K562 (cell line): Measurements from ENCODE around the gene WDHD1. TPM values are rescaled to one million over a fixed set of nuclear protein-coding genes. Genes with fewer than 3 reads are reported as not detected.

ENCODE experiments used
- ATAC-seq: fragments of 200-7000 bp; cut with Tn5 transposase; 3 replicates; pipeline ENCODE4 v1.9.1; 2020; ENCODE audit warnings: moderate library complexity
- BruUV-seq: library from RNA; stranded (reverse); fragments of 400-500 nt; replicated peaks from 2 replicates; lab custom pipeline; 2021; lab: Mats Ljungman, UMichigan
- CTCF ChIA-PET: fragments of 300-600 bp; formaldehyde crosslinking; extraction: SDS; loops from one replicate; lab custom pipeline; 2021; ENCODE audit warnings: low intra/inter-chr PET ratio; lab: Yijun Ruan, JAX
- POLR2A ChIA-PET: fragments of 300-600, 350-650 bp; sonication (Branson Sonifier 250); formaldehyde crosslinking; extraction: SDS; loops from one replicate; lab custom pipeline; 2021; ENCODE audit warnings: antibody characterized with exemption, inconsistent platforms; lab: Yijun Ruan, JAX
- DNase-seq, 4 experiments: peaks; one replicate each; pipeline versions ENCODE4 v3.0.0 to v3.0.0-alpha.2; 2011 to 2018; ENCODE audit warnings: low spot score in 3 of 4, mixed read lengths in 3 of 4; ENCODE audit errors: extremely low read depth in 1 of 4
- FAIRE-seq: peaks from 2 replicates; lab custom pipeline; 2011; peaks lifted over from hg19 to GRCh38; lab: Jason Lieb, UNC
- H2AFZ ChIP-seq: 2 replicates; pipeline ENCODE4 v1.6.0; 2011; ENCODE audit warnings: low read depth, low read length, control low read depth, inconsistent platforms
- H3K27ac ChIP-seq: fragments of 200-600 bp; 3 replicates; pipeline ENCODE4 v1.8.0; 2011; ENCODE audit warnings: low read depth, mild to moderate bottlenecking, control low read depth, inconsistent platforms, low read length, moderate library complexity, mixed read lengths; ENCODE audit errors: extremely low read depth
- H3K27me3 ChIP-seq, 2 experiments: fragments of 300-600 bp in 1 of 2; 2 replicates in 1 of 2; 3 replicates in 1 of 2; pipeline versions ENCODE4 v1.6.0 to v1.8.0; 2011; ENCODE audit warnings: inconsistent platforms in 2 of 2, low read length in 2 of 2, mild to moderate bottlenecking in 1 of 2, mixed read lengths in 1 of 2, moderate library complexity in 1 of 2; ENCODE audit not compliant: control insufficient read depth in 2 of 2, insufficient read depth in 2 of 2
- H3K36me3 ChIP-seq: fragments of 300-600 bp; 3 replicates; pipeline ENCODE4 v1.8.0; 2011; ENCODE audit warnings: mild to moderate bottlenecking, low read length, inconsistent platforms; ENCODE audit not compliant: control insufficient read depth, insufficient read depth
- H3K4me1 ChIP-seq, 2 experiments: fragments of 200-600 bp in 1 of 2; replicated peaks in 1 of 2; 2 replicates in 1 of 2; 3 replicates in 1 of 2; pipeline versions ENCODE4 v1.5.1 to v1.8.0; 2011; ENCODE audit warnings: inconsistent platforms in 2 of 2, low read length in 2 of 2, mild to moderate bottlenecking in 1 of 2, mixed read lengths in 1 of 2, moderate library complexity in 1 of 2; ENCODE audit not compliant: control insufficient read depth in 2 of 2, insufficient read depth in 2 of 2
- H3K4me2 ChIP-seq: 2 replicates; pipeline ENCODE4 v1.6.1; 2011; ENCODE audit warnings: low read length, control low read depth, inconsistent platforms, mixed read lengths; ENCODE audit not compliant: insufficient read depth
- H3K4me3 ChIP-seq: fragments of 200-600 bp; sonication (generic), shearing (Covaris generic); 2 replicates; pipeline ENCODE4 v1.5.1; 2016; ENCODE audit warnings: control low read depth, inconsistent platforms
- H3K79me2 ChIP-seq: fragments of 200-600 bp; 3 replicates; pipeline ENCODE4 v1.8.0; 2011; ENCODE audit warnings: low read length, inconsistent platforms; ENCODE audit not compliant: control insufficient read depth, insufficient read depth
- H3K9ac ChIP-seq, 2 experiments: 2 replicates each; pipeline versions ENCODE4 v1.6.0 to v1.6.1; 2011; ENCODE audit warnings: low read depth in 2 of 2, low read length in 2 of 2, control low read depth in 1 of 2, inconsistent platforms in 1 of 2, mild to moderate bottlenecking in 1 of 2, mixed read lengths in 1 of 2; ENCODE audit not compliant: insufficient read depth in 1 of 2
- H3K9me1 ChIP-seq: one replicate; pipeline ENCODE4 v1.6.0; 2011; ENCODE audit warnings: inconsistent platforms, mild to moderate bottlenecking, low read length, moderate library complexity; ENCODE audit not compliant: control insufficient read depth, insufficient read depth
- H3K9me3 ChIP-seq: replicated peaks from 2 replicates; pipeline ENCODE4 v1.5.1; 2011; ENCODE audit warnings: low read depth, low read length, inconsistent platforms; ENCODE audit not compliant: control insufficient read depth, insufficient read depth
- H4K20me1 ChIP-seq: replicated peaks from 2 replicates; pipeline ENCODE4 v1.6.1; 2011; ENCODE audit warnings: low read length, inconsistent platforms, mixed read lengths; ENCODE audit not compliant: control insufficient read depth, insufficient read depth
- JUN ChIP-seq, 2 experiments: sonication (generic) in 1 of 2; formaldehyde crosslinking in 1 of 2; IDR thresholded peaks; 2 replicates each; pipeline versions ENCODE4 v1.6.1 to v1.8.0; 2012 to 2022; ENCODE audit warnings: borderline replicate concordance in 2 of 2, mild to moderate bottlenecking in 2 of 2, improper control_type of control experiment in 1 of 2, low read depth in 1 of 2, low read length in 1 of 2, missing genetic modification reagents in 1 of 2
- NR2C1 ChIP-seq, 2 experiments: fragments of 450-650 bp; IDR thresholded peaks; 2 replicates each; pipeline ENCODE4 v1.6.1; 2017; ENCODE audit warnings: mild to moderate bottlenecking in 2 of 2, antibody characterized with exemption in 1 of 2, inconsistent platforms in 1 of 2, missing compliant biosample characterization in 1 of 2, missing genetic modification characterization in 1 of 2
- RBM22 ChIP-seq: fragments of 200-400 bp; formaldehyde crosslinking; IDR thresholded peaks from 2 replicates; pipeline ENCODE4 v1.6.1; 2018; ENCODE audit warnings: low read length, low read depth; ENCODE audit not compliant: poor library complexity, severe bottlenecking
- ZBTB8A ChIP-seq: fragments of 450-650 bp; IDR thresholded peaks from 2 replicates; pipeline ENCODE4 v1.6.1; 2018; ENCODE audit warnings: mild to moderate bottlenecking, moderate library complexity; ENCODE audit not compliant: partially characterized antibody
- WGBS: fragments of 100-300 bp; shearing (Covaris generic); methylation state at CpG from one replicate; pipeline ENCODE4 v1.1.6; 2016; ENCODE audit warnings: low coverage, mixed read lengths; ENCODE audit not compliant: insufficient coverage; ENCODE audit errors: missing lambda C conversion rate; 5-methylcytosine and 5-hydroxymethylcytosine counted together
- in situ Hi-C: fragments of 300-500 bp; cut with MboI; formaldehyde crosslinking; loops from 4 replicates; pipeline ENCODE4 v1.15.0; 2018; ENCODE audit warnings: inconsistent platforms, mixed read lengths
- intact Hi-C: fragments of 100-400 bp; cut with micrococcal nuclease; formaldehyde crosslinking; loops from 2 replicates; pipeline ENCODE4 v1.14.2; 2022
- polyA plus RNA-seq, 8 experiments: library from polyadenylated mRNA; depleted of rRNA in 4 of 8; stranded (reverse) in 5 of 8; unstranded in 3 of 8; fragments of >200 nt; fragmentation: Nextera tagmentation in 2 of 8; fragmentation: Illumina TruSeq in 1 of 8; extraction: Ambion mirVana in 2 of 8; extraction: Trizol in 1 of 8; gene quantifications; 2 replicates each; pipeline versions ENCODE4 v1.2.1 to v1.2.3, GENCODE V29; 2011 to 2014; ENCODE audit warnings: inconsistent platforms in 1 of 8, missing spikeins in 1 of 8
- total RNA-seq, 7 experiments: library from RNA; depleted of rRNA in 6 of 7; stranded (reverse); fragments of >200 nt in 6 of 7; fragmentation: Illumina TruSeq in 2 of 7; extraction: Trizol in 2 of 7; gene quantifications; 2 replicates each; pipeline versions ENCODE4 v1.2.1 to v1.2.3, GENCODE V29; 2011 to 2021; ENCODE audit warnings: low replicate concordance in 1 of 7
- TF ChIP-seq, protein P1 (sequence below): fragments of 250-450 bp; sonication (Bioruptor Pico); IDR thresholded peaks from 2 replicates; pipeline ENCODE4 v1.4.0; 2020; ENCODE audit warnings: mild to moderate bottlenecking, moderate library complexity

WDHD1 gene
- total and polyA plus RNA-seq, 9 of the 15 experiments (the other 6 are each of a cell fraction or from before 2014, with no cell fraction given), result 11.7 to 39.1 (median 30.0) TPM

DNA sequence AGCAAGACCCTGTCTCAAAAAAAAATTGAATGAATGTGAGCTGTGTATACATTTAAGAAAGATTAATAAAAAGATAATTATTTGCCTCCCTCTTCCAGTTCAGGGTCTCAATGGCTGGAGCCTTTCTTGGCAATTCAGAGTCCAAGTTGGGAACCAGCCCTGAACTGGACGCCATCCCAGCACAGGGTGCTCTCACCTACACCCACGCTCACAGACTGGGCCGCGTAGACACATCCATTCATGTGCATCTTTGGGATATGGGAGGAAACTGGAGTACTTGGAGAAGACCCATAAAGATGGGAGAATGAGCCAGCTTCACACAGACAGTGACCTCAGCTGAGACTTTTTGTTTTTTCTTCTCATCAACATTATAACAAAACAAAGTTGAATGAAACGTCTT, 31.0 kb upstream of the WDHD1 start:
- Histone ChIP-seq H3K9me3 (no peaks in the 10 kb centered on the region), H3K4me1 (peaks cover 0 to 9% of the 10 kb centered on the region in 2 experiments; a peak in 3 of 5 replicates), H3K27ac (no peak overlapping the region), H3K4me2 (no peak overlapping the region), H3K9ac (no peak overlapping the region), H3K9me1 (peaks cover 3% of the 10 kb centered on the region), H3K79me2 (peaks cover 86% of the 10 kb centered on the region), H3K4me3 (no peak overlapping the region), H3K36me3 (peaks cover 75% of the 10 kb centered on the region), H3K27me3 (no peaks in the 10 kb centered on the region), H4K20me1 (no peaks in the 10 kb centered on the region), H2AFZ (no peak overlapping the region)
- in situ Hi-C loops (no loop called here), intact Hi-C loops (no loop called here)
- 98% methylated on average over 5 of the region's 5 CpGs for WGBS
- ChIA-PET CTCF (no interaction called here), POLR2A (interaction anchor here (0.6 to 1.0 kb wide), 3 partner anchors 28 to 108 kb away, joined by 4 read pairs; no protein-coding TSS in a partner anchor)
- TF ChIP-seq NR2C1 (IDR thresholded peaks at IDR 0.05) (no peak), NR2C1 (tag; IDR thresholded peaks at IDR 0.05) (no peak), RBM22 (no peak), JUN (IDR thresholded peaks at IDR 0.05; ENCODE audit: borderline replicate concordance, low read depth, low read length) (no peak), JUN (CRISPR knock-in tag; IDR thresholded peaks at IDR 0.05; ENCODE audit: borderline replicate concordance) (no peak), ZBTB8A (no peak)
- TF ChIP-seq, protein P1, sequence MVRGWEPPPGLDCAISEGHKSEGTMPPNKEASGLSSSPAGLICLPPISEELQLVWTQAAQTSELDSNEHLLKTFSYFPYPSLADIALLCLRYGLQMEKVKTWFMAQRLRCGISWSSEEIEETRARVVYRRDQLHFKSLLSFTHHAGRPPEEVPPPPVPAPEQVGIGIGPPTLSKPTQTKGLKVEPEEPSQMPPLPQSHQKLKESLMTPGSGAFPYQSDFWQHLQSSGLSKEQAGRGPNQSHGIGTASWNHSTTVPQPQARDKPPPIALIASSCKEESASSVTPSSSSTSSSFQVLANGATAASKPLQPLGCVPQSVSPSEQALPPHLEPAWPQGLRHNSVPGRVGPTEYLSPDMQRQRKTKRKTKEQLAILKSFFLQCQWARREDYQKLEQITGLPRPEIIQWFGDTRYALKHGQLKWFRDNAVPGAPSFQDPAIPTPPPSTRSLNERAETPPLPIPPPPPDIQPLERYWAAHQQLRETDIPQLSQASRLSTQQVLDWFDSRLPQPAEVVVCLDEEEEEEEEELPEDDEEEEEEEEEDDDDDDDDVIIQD (CRISPR knock-in tag), result no peak
- BruUV-seq, result no TSS peak
- FAIRE-seq, result no peak
- ATAC-seq, result no peak
- no peak for DNase-seq
